RWPE2 (cell line): Measurements from ENCODE around the gene SDK2.

Experiments
- ATAC-seq: fragments of 200-7000 bp; cut with Tn5 transposase; 3 replicates; pipeline ENCODE4 v1.9.1; 2021; ENCODE audit warnings: low read depth
- DNase-seq: peaks from one replicate; pipeline ENCODE4 v3.0.0-alpha.2; 2020; ENCODE audit warnings: low spot score
- H3K27ac ChIP-seq: fragments of 450-650 bp; 2 replicates; pipeline ENCODE4 v1.5.1; 2017; ENCODE audit warnings: mild to moderate bottlenecking; ENCODE audit not compliant: poor library complexity, severe bottlenecking
- H3K27me3 ChIP-seq: fragments of 250-450 bp; sonication (Bioruptor Pico); 2 replicates; pipeline ENCODE4 v1.5.1; 2021; ENCODE audit warnings: mild to moderate bottlenecking, moderate library complexity; ENCODE audit not compliant: insufficient read depth, poor library complexity, severe bottlenecking
- H3K36me3 ChIP-seq: fragments of 250-450 bp; sonication (Bioruptor Pico); 2 replicates; pipeline ENCODE4 v1.5.1; 2020; ENCODE audit warnings: low read depth, mild to moderate bottlenecking, moderate library complexity
- H3K4me1 ChIP-seq: fragments of 250-450 bp; sonication (Bioruptor Pico); 2 replicates; pipeline ENCODE4 v1.5.1; 2021; ENCODE audit warnings: mild to moderate bottlenecking, moderate library complexity; ENCODE audit not compliant: insufficient read depth, poor library complexity, severe bottlenecking
- H3K4me3 ChIP-seq: fragments of 250-450 bp; sonication (Bioruptor Pico); 2 replicates; pipeline ENCODE4 v1.5.1; 2021; ENCODE audit warnings: mild to moderate bottlenecking, moderate library complexity; ENCODE audit not compliant: severe bottlenecking
- H3K9me3 ChIP-seq: fragments of 250-450 bp; sonication (Bioruptor Pico); 2 replicates; pipeline ENCODE4 v1.5.1; 2021; ENCODE audit warnings: mild to moderate bottlenecking, moderate library complexity; ENCODE audit not compliant: severe bottlenecking
- TF ChIP-seq, protein P1 (sequence below): fragments of 450-650 bp; IDR thresholded peaks from one replicate; pipeline ENCODE4 v1.5.1; 2017; ENCODE audit warnings: mild to moderate bottlenecking, moderate library complexity; ENCODE audit not compliant: poor library complexity, severe bottlenecking

Gene SDK2

DNA sequence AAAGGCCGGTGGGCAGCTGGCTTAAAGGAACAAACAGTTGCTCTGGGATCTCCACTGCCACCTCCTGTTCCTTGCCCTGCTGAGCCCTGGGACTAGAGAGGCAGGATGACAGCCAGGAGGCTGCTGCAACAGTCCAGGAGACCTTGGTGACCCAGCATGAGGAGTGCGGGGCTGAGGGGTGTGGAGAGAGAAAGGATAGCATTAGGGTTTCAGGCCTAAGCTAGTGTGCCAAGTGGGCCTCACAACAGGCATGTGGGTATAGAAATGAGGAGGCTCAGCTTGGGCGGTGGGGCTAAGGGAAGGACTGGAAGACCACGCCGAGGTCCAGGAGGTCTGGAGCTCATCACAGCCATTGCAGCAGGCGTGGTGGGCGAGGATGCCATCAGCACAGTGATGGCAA lies 39.8 kb downstream of the SDK2 start:
- TF ChIP-seq, protein P1, sequence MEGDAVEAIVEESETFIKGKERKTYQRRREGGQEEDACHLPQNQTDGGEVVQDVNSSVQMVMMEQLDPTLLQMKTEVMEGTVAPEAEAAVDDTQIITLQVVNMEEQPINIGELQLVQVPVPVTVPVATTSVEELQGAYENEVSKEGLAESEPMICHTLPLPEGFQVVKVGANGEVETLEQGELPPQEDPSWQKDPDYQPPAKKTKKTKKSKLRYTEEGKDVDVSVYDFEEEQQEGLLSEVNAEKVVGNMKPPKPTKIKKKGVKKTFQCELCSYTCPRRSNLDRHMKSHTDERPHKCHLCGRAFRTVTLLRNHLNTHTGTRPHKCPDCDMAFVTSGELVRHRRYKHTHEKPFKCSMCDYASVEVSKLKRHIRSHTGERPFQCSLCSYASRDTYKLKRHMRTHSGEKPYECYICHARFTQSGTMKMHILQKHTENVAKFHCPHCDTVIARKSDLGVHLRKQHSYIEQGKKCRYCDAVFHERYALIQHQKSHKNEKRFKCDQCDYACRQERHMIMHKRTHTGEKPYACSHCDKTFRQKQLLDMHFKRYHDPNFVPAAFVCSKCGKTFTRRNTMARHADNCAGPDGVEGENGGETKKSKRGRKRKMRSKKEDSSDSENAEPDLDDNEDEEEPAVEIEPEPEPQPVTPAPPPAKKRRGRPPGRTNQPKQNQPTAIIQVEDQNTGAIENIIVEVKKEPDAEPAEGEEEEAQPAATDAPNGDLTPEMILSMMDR: no peak
- ATAC-seq: no peak
- no peaks in the 10 kb centered on the region for H3K4me1 ChIP-seq

DNA sequence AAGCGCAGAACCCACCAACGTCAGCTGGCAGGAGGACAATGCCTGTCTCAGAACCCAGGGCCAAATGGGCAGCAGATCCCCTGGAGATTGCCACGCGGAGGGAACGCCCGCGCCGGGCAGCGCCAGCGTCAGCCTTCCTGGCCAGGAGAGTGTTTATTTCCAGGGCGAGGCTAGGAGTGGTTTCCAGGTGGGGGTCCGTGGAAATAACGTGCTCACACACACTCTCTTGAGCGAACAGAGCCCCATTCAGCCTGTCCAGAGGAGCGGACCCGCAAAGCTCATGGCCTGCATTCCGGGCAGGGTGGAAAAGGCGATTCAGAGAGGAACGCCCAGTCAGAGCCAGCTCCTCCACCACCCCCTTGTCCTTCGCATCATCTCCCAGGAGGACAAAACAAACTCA lies 40.3 kb downstream of the SDK2 start:
- TF ChIP-seq, protein P1: no peak
- no peaks in the 10 kb centered on the region for H3K4me1 ChIP-seq
- H3K36me3 ChIP-seq: no peaks in the 10 kb centered on the region
- H3K4me3 ChIP-seq: no peak overlapping the region
- no peaks in the 10 kb centered on the region for H3K27me3 ChIP-seq
- no peaks in the 10 kb centered on the region for H3K9me3 ChIP-seq
- no peak for ATAC-seq
- no peak for DNase-seq
- H3K27ac ChIP-seq: no peak overlapping the region

More for the DNA sequence above, 39.8 kb downstream of the SDK2 start:
- DNase-seq: no peak
- H3K27ac ChIP-seq: no peak overlapping the region
- no peak overlapping the region for H3K4me3 ChIP-seq
- H3K9me3 ChIP-seq: no peaks in the 10 kb centered on the region
- no peaks in the 10 kb centered on the region for H3K36me3 ChIP-seq
- H3K27me3 ChIP-seq: no peaks in the 10 kb centered on the region

DNA sequence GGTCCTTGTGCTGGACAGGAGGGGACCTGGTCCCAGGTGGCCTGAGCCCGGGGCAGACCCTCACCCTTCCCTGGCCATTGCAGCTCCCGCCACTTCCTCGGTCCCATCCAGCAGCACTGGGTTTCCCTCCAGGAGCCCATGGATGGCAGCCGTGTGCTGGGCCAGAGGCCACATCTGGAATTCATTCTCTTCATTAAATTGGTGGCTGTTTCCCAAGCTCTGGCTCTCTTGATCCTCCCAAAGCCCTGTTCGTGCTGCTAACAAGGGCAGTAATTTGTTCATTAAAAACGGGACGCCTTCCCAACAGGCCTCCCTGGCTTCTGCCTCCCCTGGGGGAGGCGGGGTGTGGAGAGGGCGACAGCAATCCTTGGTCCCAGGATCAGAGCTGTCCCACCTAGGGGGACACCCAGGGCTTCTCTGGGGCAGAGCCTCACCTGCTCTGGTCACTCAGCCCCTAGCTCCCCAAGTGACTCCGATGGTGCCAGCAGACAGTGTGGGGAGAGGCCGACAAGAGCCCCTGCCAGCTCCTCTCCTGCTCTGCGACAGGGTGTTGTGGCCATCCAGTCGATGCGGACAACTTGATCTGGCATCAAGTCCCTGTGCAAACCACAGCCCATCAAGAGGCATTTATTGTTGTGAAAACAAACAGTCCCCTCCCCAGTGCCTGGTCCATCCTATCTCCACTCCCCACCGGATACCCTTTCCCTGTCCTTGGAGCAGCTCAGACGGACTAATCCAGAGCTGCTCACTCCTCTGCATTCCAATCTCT lies 44.0 kb downstream of the SDK2 start:
- Histone ChIP-seq H3K4me1 (peaks cover 5% of the 10 kb centered on the region), H3K27ac (no peak overlapping the region), H3K27me3 (no peaks in the 10 kb centered on the region), H3K9me3 (no peaks in the 10 kb centered on the region), H3K4me3 (no peak overlapping the region), H3K36me3 (no peaks in the 10 kb centered on the region)
- TF ChIP-seq, protein P1: no peak
- ATAC-seq (no peak), DNase-seq (no peak)

DNA sequence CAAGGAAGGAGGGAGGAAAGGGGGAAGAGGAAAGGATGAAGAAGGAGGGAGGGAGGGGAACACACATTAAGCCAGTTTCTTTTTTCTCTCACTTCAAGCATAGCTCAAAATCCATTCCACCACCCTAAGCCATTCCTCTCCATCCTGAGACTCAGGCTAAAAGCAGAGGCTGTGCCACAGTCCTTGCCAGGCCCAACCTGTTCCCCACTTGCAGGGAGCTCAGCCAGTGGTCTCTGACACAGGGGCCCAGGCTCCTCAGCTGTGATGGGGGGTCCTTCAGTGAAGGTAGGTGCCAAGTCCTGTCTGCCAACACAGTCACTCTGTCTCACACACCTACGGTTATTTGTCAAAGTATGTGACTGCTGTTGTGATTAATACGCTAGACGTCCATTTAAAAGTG lies 44.6 kb downstream of the SDK2 start:
- TF ChIP-seq, protein P1: no peak
- no peaks in the 10 kb centered on the region for H3K27me3 ChIP-seq

DNA sequence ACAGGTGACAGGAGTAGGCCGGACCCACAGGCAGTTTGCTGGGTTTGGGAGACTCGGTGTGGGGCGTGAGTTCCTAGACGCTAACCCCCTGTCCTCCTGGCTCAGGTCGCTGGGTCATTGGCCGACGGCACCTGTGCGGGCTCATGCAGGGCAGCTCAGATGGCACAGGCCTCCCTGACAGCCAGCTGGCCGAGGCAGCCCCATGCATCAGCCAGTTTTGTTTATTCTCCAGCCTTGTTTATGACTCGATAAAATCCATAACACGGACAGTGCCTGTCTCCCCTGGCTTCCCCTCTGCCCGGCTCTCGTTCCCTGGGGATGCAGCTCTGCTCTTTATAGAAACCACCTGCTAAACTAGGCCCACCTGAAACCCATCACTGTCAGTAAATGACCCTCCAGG lies 46.0 kb downstream of the SDK2 start:
- H3K4me1 ChIP-seq: peaks cover 6% of the 10 kb centered on the region
- H3K4me3 ChIP-seq: no peak overlapping the region
- no peaks in the 10 kb centered on the region for H3K27me3 ChIP-seq
- no peak for ATAC-seq
- H3K36me3 ChIP-seq: no peaks in the 10 kb centered on the region
- no peak overlapping the region for H3K27ac ChIP-seq
- TF ChIP-seq, protein P1: no peak
- no peaks in the 10 kb centered on the region for H3K9me3 ChIP-seq
- no peak for DNase-seq

More for the DNA sequence above, 44.6 kb downstream of the SDK2 start:
- Histone ChIP-seq H3K4me1 (peaks cover 6% of the 10 kb centered on the region), H3K4me3 (no peak overlapping the region), H3K36me3 (no peaks in the 10 kb centered on the region), H3K9me3 (no peaks in the 10 kb centered on the region), H3K27ac (no peak overlapping the region)
- no peak for DNase-seq
- ATAC-seq: no peak
